Middle frontal gyrus (tissue), 1 donor: ENCODE data around the gene C2orf76.
"Not testable (repeated sequence)": the region's sequence is repeated elsewhere in the genome, so short reads cannot be mapped to it uniquely, and the experiment has no call there.

Experiments
- DNase-seq: peaks from one replicate; pipeline ENCODE4 v3.0.0-alpha.2; 2015; ENCODE audit warnings: low spot score; ENCODE audit errors: extremely low spot score

C2orf76 gene

DNA sequence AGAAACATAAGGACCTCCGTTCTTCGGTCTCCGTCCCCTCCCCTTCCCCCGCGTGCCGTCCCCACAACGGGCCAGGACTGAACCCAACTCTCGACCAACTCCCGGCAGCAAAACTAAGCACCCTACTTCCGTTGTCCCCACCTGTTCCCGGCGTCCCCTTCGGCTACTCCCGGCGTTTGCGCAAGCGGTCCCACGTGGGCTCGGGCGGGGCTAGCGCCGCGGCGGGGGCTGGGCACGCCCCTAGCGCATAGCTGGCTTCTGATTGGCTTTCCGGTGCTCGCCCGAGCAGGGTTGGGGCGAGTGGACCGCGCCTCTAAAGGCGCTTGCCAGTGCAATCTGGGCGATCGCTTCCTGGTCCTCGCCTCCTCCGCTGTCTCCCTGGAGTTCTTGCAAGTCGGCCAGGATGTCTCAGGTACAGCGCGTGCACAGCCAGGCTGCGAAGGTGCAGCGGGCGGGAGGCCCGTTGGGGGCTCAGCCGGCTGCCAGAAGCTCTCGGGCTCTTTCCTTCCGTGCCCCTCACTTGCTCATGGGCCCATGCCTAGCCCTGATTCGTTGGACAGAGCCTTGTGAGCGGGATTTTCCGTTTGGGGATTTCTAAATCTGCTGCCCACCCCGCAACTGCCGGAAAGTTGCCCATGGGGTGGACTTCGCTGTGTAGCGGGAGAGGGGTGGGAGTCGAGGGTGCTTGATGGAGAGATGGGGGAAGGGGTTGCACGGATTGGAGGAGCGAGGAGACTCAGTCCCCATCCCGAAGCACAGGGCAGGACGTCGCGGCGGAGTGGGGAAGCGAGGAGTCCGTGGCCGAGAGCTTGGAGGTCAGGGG, at the start of gene C2orf76, which contains the start of gene DBI:
C2orf76 (minus strand) TSS at position 186 of the 823 bp plus-strand sequence. CDS start 26,875 bp downstream, outside the sequence.
DBI (plus strand) TSS at position 329 of the 823 bp plus-strand sequence; CDS start at position 404, 75 bp downstream.
- DNase-seq, result peak; percentile 94

- no peak for DNase-seq
Observed at GRCh38 chr2:119415630-119416029, 49.0 kb upstream of the C2orf76 start.

GRCh38 chr2:119414894-119415293, 48.3 kb upstream of the C2orf76 start:
- DNase-seq, result no peak

DNA sequence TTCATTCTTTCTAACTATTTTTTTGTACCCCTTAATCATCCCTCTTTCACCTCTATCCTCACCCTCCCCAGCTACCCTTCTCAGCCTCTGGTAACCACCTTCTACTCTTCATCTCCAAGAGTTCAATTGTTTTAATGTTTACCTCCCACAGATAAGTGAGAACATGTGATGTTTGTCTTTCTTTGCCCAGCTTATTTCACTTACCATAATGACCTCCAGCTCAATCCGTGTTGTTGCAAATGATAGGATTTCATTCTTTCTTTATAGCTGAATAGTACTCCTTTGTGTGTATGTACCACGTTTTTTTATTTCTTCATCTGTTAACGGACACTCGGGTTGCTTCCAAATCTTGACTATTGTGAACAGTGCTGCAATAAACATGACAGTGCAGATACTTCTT, 42.9 kb upstream of the C2orf76 start:
- DNase-seq, result no peak

GRCh38 chr2:119408221-119408619, 41.6 kb upstream of the C2orf76 start:
- DNase-seq, result no peak

DNA sequence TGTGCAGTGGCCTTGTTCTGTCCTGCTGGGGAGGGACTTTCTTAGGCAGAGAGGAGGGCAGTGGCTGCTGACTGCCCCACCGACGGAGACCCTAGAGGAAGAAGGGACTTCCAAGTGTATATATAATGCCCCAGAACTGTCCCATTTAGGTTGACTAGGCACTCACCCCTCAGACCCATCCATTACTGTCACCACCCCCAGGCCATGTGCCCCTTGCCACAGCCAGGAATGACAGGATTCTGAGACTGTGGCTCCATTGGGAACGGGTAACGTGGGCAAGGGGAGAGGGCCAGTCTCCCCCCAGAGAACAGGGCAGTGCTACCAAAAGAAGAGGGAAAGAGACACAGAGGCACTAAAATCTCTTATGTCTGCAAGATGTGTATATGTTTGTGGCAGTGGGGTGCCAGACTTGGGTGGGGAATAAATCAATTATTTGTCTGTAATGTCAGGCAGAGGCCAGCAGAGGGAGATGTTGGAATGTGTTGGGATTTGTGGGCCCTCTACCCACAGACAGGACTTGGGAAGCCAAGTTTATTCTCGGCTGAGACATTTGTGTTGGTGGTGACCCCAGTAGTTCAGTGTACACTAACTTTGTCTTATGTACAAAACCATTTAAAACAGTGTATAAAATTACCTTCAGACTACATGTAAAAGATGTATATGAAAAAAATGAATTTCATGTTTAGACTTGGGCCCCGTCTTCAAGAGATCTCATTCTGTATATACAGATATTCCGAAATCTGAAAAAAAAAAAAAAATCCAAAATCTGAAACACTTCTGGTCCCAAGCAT, 41.0 kb upstream of the C2orf76 start:
- peak; percentile 48 for DNase-seq

DNA sequence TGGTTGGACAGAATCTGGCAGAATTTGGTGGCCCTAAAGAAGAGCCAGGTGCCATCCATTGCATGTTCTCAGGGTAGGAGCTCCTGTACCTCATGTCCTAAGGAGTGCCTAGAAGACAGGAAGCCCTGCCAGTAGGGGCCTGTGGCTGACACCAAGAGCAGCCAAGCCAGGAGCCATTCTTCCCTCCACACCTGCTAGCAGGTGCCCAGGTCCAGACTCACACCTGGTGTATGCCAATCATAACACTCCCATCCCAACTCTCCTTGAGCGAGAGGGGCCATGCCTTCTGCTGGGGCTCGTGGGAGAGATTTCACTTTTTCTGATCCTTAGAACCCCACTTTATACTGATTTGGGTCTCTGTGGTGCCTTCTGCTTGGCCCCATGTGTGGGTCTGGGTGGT, 38.5 kb upstream of the C2orf76 start:
- no peak for DNase-seq

DNA sequence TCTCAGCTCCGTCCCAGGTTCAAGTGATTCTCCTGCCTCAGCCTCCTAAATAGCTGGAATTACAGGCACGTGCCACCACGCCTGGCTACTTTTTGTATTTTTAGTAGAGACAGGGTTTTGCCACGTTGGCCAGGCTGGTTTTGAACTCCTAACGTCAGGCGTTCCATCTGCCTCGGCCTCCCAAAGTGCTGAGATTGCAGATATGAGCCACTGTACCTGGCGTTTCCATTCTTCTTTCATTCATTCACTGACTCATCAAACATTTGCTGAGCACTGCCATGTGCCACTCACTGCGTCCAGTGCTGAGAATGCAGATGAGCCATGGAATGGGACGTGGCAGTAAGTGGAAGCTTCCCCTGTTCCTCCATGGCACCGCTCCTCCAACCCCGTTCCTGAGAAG, 37.0 kb upstream of the C2orf76 start:
- not testable (repeated sequence) for DNase-seq

DNA sequence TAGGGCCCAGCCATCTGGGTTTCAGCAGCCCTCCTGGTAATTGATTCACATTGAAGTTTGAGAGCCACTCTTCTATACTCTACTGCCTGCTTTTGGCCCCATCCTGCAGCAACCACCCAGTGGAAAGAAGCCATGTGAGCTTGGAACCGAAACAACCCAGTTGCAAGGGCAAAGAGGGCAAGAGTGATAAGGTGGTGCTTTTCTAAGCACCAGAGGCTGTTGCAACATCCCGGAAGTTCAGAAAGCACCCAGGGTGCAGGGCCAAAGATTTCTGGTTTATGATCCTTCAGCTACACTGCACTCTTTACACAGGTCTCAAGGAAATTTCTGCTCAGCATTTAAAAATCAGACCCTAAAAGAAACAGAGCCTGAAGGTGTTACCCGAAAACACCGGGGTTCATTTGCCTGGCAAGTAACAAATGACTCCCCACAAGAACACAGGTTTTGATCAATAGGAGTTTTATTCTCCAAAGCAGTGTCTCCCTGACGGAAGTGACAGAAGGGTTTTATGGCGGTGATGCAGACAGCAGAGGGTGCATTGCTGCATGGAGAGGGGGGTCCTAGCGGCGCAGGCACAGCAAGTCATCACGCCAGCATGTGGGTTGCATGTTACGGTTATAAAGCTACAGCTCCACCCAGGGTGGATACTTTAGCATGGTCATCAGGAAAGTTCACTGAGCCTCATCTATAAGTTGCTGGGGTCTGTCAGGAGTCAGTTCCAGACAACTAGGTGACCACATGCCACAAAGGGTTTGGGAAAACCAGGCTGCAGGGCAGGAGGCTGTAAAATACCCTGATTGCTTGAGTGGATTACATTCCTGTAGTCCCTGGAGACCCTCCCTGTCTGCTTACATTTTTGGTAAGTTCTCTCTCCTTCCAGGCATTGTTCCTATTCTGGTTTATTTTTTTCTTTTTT, 36.3 kb upstream of the C2orf76 start:
- DNase-seq, result no peak

DNA sequence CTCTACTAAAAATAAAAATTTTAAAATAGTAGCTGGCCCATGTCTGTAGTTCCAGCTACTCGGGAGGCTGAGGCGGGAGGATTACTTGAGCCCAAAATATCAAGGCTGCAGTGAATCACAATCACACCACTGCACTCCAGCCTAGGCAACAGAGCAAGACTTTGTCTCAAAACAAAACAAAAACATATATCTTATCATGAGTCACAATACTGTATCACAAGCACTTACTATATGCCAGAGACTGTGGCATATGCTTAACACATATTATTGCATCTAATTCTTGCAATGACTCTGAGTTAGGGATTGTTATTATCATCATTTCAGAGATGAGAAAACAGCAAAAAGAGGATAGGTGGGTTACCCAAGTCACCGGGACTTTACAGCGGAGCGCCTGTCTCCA, 35.5 kb upstream of the C2orf76 start:
- DNase-seq, result no peak

GRCh38 chr2:119397196-119397595, 30.6 kb upstream of the C2orf76 start:
- no peak for DNase-seq

- DNase-seq, result no peak
Observed at GRCh38 chr2:119393971-119394748, 27.5 kb upstream of the C2orf76 start.

- no peak for DNase-seq
Observed at GRCh38 chr2:119389615-119390306, 23.1 kb upstream of the C2orf76 start.

DNA sequence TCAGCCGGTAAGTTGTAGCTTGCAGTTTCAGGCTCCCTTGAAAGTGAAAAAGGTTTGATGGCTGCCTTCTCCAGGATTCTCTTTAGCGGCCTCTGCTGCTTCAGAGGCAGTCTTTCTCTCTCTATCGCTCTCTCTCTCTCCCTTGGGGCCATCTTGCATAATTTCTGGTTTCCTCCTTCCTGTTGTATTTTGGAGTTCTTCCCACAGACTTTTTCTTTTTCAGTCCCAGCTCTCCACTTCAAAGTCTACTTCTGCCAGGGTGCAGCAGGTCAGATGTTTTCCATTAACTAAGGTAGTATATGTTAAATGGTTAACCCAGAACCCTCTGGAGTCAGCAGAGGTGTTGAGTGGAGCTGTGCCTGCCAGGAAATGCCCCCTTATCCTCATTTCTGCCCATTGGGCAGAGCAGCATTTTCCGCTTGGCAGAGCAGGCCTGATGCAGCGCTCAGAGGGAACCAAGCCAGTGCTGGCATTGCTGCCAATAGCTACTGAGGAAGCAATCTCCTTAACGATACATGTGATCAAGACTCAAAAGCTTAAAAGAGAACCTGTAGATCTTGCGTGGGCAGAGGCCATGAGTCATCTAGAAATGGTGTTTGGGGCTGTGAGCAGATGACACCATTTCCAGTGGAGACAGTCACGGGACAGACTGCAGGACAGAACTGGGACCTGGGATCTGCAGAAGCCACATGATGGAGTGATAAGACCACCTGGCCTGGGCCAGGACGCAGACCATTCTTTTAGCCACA, 20.9 kb upstream of the C2orf76 start:
- peak; percentile 50 for DNase-seq

DNA sequence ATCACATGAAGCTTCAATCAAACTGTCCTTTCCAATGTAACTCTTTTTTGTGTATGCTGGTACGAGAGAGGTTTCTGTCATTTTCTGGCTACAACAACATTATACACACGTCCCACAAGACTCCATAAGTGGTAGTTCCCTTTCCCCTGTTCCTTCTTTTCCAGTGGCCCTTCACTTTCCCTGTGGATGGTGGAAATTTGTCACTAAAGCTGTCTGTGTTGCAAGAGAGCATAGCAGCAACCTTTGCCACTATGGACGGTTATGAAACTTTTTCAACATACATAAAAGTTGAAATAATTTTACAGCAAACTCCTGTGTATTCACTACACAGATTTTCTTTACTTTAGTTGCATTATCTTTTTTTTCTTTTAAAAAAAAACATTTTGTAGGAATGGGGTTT, 18.8 kb upstream of the C2orf76 start:
- no peak for DNase-seq

DNA sequence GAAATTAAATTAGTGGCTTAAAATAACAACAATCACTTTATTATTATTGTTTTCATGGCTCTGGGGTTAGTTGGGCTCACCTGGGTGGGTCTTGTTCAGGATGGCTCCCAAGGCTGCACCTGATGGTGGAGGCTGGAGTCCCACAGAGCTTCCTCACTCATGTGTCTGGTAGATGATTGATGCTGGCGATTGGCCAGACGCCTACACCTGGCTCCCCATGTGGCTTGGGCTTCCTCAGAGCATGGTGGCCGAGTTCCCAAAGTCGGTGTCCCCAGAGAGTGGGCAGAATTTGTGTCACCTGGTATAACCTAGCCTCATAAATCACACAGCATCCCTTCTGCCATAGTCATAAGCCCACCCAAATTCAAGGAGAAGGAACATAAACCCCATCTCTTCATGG, 18.3 kb upstream of the C2orf76 start:
- no peak for DNase-seq

- no peak for DNase-seq
Observed at GRCh38 chr2:119383410-119384140, 16.9 kb upstream of the C2orf76 start.

- no peak for DNase-seq
Observed at GRCh38 chr2:119378566-119378965, 11.9 kb upstream of the C2orf76 start.

DNA sequence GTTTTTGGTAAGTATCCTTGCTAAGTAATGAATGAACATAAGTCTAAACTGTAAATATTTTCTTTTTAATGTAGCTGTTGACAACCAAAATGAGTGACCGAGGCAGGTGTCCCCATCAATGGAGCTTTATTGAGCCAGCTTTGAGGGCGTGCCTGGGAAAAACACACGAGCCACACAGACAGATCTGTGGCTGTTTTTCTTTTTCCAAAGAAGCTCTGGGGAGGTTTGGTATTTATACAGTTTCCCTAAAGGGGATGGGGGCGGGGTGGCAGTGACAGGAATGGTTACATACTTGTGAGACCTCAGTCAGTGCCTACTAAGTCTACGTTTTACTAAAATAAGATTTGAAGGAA, 11.3 kb upstream of the C2orf76 start:
- no peak for DNase-seq
